ENCODE results near the gene SMIM28.
"Not testable (repeated sequence)": the region's sequence is repeated elsewhere in the genome, so short reads cannot be mapped to it uniquely, and the experiment has no call there.

SMIM28 gene

DNA sequence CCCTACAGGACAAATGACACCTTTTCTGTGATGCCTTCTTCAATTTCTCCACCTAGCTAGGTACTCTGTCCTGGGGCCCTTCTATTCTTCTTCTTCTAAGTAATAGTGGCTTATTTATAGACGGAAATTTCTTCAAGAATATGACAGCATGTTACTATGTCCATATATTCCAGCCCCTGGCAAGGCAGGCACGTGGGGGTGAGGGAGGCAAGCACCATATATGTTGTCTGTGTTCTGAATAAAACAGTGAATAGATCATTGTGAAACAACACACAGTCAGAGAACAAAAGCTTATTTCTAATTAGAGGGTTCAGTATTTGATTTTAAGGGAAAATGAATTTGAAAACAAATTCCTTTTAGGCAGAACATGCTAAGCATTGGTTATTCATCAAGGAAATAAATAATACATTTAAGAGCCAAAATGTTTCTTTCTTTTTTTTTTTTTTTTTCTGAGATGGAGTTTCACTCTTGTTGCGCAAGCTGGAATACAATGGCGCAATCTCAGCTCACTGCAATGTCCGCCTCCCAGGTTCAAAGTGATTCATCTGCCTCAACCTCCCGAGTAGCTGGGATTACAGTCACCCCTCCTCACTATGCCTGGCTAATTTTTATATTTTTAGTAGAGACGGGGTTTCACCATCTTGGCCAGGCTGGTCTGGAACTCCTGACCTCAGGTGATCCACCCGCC, 32.5 kb downstream of the SMIM28 start:
- DNase-seq: no peak

- DNase-seq: no peak
Observed at GRCh38 chr6:138410972-138411880, 33.5 kb downstream of the SMIM28 start.

GRCh38 chr6:138415125-138415524, 37.4 kb downstream of the SMIM28 start:
- DNase-seq: no peak

DNA sequence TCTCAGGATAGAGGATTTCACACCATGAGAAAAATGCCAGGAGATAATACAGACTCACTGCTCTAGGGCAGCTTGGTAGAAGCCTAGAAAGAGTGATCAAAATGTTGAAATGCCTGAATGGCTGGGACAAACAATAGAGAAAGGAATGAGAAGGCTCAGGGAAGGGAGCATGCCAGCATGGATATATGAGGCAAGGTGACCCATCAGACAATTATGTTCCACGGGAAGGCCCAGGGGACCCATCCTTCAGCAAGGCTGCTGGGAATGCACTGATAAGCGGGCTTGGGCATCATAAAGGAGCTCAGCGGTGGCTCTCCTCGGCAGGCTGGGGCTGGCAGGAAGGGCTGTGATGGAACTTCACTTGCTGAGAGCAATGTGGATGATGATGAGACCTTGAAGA, 38.5 kb downstream of the SMIM28 start:
- DNase-seq: no peak

GRCh38 chr6:138417493-138418117, 39.9 kb downstream of the SMIM28 start:
- DNase-seq: no peak

- no peak for DNase-seq
Observed at GRCh38 chr6:138418118-138418742, 40.5 kb downstream of the SMIM28 start.

DNA sequence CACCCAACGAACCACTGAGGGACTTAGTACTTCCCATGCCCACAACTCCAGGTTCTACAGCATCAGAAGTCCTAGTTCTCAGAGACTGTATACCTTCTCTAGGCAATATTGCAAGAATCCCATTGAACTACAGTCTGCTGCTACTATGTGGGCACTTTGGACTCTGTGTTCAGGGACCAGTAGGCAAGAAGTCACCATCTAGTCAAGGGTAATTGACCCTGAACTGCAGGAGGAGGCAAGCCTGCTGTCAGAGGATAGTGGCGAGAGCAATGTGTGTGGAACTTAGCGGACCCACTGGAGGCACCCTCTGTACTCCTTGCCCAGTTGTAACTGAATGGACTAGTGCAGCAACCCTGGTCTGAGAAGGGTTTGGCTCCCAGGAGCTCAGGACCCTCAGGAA, 42.1 kb downstream of the SMIM28 start:
- no peak for DNase-seq

DNA sequence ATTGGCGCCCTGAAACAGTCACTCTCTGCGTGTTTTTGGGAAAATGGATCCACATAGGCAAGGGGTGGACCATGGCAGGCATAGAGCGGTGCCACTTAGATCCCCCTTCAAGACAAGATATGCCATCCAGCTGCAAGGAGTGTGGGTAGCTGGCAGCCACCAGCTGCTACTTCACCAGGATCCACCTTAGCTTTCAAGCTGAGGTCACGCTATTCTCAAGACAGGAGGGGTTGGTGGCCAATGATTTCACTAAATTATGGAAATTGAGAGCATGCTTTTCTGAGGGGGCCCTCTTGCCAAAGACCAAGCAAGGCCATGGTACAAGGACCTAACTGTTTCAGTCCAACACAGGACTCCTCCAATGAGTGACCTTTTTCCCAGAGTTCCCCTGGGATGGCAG, 42.7 kb downstream of the SMIM28 start:
- DNase-seq: no peak

DNA sequence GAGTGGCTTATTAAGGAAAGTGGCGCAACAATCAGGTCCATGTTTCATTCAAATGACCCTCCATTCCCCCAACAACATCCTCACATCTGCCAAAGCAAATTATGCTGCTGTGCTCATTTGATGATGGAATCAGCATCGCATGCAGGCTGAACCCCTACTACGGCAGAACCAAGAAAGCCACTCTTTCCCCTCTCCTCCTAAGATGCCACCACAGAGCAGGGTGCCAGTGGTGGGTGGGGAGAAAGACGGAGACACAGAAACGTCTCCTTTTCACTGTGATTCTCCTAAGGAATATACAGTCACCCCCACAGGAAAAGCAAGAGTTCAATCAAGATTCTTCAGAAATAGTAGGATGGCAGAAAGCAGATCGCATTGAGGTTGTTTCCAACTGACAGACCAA, 43.4 kb downstream of the SMIM28 start:
- DNase-seq: no peak

GRCh38 chr6:138421608-138422007, 43.9 kb downstream of the SMIM28 start:
- DNase-seq: no peak

DNA sequence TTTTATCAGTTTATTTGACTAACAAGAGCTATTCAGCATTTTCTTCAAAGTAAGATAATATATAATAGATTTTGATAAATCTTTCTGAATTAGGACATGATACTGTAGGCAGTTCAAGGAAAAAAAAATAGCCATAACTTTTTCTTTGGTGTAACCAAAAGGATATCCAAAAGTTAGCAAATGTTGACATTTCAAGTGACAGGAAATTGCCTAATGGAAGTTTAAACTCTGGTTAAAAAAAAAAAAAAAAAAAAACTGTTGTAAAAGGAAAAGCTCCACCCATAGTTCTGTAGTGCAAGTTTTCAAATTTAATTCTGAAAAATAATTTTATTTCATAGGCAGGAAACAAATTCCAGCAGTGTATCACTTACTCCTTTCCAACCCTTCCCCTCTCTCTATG, 45.2 kb downstream of the SMIM28 start:
- no peak for DNase-seq

GRCh38 chr6:138424004-138424904, 46.5 kb downstream of the SMIM28 start:
- no peak for DNase-seq

DNA sequence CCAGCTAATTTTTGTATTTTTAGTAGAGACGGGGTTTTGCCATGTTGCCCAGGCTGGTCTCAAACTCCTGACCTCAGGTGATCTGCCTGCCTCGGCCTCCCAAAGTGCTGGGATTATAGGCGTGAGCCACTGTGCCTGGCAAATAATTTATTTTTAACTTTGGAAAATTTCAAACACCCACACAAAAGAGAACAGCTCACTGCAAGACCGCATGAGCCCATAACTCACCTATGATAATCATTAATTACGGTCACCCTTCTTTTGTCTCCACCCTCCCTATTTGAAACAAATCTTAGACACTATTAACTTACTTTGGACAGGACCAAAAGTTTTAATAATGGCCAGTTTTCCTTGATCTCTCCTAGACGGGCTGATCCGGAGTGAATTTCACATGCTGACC, 47.6 kb downstream of the SMIM28 start:
- not testable (repeated sequence) for DNase-seq

DNA sequence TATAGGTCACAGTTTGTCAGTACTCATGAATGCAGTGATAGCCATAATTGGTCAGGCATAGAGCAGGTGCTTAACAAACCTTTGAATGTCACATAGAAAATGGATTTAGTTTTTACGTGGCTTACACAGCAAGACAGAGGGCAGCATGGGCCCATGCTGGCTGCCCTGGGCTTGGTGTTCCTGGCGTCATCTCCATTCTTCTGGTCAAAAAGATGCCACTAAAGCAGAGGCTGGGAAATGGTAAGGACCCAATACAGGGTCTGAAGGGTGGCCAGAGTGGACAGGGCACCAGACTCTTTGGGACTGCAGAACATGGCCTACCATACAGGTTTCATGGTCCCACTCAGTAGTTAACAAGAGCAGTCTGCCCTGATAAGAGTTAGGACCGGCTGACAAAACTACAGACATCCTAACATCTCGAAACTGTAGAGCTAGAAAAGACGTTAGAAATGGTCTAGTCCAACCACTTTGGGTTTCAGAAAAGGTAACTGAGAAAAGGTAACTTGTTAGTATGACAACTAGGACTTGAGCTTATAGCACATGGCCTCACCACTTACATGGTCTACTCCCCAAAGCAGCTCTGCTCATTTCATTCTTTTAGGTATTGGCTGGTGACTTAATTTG, 48.9 kb downstream of the SMIM28 start:
- DNase-seq: no peak

DNA sequence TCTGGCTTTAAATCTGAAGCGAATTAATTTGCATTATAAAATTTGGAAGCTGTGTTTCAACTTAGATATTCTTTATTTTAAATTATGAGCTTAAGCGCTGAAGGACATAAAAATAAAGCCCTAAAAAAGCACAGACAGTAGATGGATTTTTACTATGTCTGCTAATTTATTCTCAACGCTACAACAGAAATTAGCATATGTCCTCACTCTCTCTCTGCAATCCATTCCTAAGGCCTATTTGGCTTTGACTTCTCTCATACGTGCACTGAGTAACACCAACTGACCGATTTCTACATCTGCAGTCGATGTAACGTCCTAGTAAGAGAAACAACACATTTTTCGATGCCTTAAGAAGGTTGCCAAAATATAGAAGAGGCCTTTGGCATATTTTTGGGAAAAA, 50.0 kb downstream of the SMIM28 start:
- no peak for DNase-seq

GRCh38 chr6:138428944-138429598, 51.4 kb downstream of the SMIM28 start:
- no peak for DNase-seq

GRCh38 chr6:138429761-138430160, 52.1 kb downstream of the SMIM28 start:
- DNase-seq: no peak

GRCh38 chr6:138430361-138431145, 52.8 kb downstream of the SMIM28 start:
- DNase-seq: no peak

DNA sequence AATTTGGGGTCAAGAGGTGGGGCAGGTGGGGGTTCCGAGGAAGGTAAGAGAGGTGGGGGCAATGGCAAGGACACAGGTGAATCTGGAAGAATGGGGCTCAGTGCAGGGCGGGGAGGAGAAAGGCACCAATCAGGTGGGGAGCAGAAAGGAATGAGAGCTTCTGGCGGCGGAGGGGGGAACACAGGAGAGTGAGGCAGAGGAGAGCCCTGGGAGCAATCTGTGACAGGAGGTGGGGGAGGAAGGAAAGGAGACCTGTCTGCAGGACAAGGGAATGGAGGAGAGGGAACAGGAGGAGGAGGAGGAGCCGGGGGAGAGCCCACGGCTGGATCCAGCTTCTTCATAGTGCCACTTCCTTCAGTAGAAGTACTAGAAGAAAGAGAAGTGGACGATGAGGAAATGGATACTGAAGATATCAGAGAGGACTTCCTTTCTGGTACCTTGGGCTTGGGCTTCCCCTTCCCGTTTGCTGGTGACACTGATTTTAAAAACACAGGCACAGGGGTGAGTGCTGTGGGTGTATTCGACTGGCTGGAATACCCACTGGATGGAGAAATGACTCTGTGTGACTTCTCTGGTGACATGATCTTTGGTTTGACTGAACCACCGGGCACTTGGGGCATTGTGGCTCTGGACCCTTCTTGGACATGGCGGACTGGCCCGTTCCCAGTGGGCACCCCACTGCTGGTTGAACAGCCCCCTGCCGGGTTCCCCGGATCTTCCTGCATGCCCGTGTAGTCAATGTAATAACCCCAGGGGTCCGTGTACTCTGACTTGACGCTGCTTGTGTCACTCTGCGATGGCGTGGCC, 53.8 kb downstream of the SMIM28 start:
- DNase-seq: no peak

DNA sequence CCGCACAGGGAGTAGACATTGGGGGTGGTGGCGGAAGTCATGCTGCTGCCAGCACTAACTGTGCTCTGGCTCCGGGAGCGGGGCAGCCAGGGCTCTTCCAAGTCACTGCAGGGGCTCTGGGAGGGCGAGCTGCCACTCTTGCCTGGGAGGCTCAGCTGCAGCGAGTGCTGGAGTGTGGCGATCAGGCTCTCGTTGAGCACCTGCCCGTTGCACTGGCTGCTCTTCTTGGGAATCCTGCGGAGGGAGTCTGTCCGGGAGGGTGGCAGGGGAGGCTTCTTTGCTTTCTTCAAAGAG, 54.3 kb downstream of the SMIM28 start:
- no peak for DNase-seq
